ENCODE measurements around the gene SCAMP1.
"Not testable (repeated sequence)": the region's sequence is repeated elsewhere in the genome, so short reads cannot be mapped to it uniquely, and the experiment has no call there.

Gene SCAMP1

DNA sequence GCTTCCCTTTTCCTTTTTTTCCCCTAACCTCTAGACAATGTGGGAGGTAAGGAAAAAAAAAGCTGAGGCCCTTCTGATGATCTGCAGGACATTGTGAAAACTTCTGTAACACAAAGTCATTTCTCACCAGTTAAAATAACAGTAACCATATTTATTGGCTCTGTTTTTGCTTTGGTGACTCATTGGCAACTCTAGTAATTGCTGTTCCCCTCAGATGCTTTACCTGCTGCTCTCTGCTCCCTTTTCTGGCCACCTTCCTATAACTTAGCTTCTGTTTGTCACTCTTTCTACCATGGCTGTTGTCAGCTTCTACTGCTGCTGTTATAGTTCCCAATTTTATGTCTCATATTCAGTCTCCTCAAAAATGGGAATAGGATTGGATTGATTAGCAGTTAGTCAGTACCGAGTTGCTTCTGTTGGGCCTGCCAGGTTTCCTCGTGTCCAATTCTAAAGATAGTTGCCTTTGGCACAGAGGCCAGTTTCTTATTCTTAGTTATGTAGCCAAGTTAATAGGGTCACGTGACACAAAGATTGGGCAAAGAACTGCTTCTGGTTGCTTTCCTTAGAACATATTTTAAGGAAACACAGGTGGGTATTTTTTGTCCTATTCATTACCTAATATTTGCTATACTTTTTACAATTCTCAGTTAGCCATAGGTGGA, 16.8 kb downstream of the SCAMP1 start:
- Histone ChIP-seq H3K27ac (ENCODE audit: low read depth, low read length) (no peak overlapping the region), H3K9me2 (replicated peaks; ENCODE audit: insufficient read depth, low read length) (no peaks in the 10 kb centered on the region), H3K9me3 (ENCODE audit: insufficient read depth, low read length) (no peaks in the 10 kb centered on the region), H3K9ac (ENCODE audit: low read length) (no peak overlapping the region), H3K79me2 (ENCODE audit: insufficient read depth, low read length) (peaks cover 10% of the 10 kb centered on the region), H4K20me1 (ENCODE audit: low read depth, low read length) (no peaks in the 10 kb centered on the region), H3K4me2 (ENCODE audit: low read depth, low read length, poor library complexity, severe bottlenecking) (no peak overlapping the region), H3F3A (ENCODE audit: insufficient read depth) (no peaks in the 10 kb centered on the region), H3K27me3 (ENCODE audit: low read length) (no peaks in the 10 kb centered on the region), H3K4me3 (ENCODE audit: insufficient read depth, low read length, poor library complexity, severe bottlenecking) (no peak overlapping the region), H2AFZ (ENCODE audit: low read depth, low read length, severe bottlenecking) (no peak overlapping the region), H3K36me3 (ENCODE audit: low read length) (no peaks in the 10 kb centered on the region)
- TF ChIP-seq, protein P1, sequence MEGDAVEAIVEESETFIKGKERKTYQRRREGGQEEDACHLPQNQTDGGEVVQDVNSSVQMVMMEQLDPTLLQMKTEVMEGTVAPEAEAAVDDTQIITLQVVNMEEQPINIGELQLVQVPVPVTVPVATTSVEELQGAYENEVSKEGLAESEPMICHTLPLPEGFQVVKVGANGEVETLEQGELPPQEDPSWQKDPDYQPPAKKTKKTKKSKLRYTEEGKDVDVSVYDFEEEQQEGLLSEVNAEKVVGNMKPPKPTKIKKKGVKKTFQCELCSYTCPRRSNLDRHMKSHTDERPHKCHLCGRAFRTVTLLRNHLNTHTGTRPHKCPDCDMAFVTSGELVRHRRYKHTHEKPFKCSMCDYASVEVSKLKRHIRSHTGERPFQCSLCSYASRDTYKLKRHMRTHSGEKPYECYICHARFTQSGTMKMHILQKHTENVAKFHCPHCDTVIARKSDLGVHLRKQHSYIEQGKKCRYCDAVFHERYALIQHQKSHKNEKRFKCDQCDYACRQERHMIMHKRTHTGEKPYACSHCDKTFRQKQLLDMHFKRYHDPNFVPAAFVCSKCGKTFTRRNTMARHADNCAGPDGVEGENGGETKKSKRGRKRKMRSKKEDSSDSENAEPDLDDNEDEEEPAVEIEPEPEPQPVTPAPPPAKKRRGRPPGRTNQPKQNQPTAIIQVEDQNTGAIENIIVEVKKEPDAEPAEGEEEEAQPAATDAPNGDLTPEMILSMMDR (IDR thresholded peaks at IDR 0.05; ENCODE audit: insufficient read depth, low read length, poor library complexity, severe bottlenecking) = no peak
- TF ChIP-seq EZH2phosphoT487 (conservative IDR thresholded peaks at IDR 0.05; ENCODE audit: low read length) = no peak

DNA sequence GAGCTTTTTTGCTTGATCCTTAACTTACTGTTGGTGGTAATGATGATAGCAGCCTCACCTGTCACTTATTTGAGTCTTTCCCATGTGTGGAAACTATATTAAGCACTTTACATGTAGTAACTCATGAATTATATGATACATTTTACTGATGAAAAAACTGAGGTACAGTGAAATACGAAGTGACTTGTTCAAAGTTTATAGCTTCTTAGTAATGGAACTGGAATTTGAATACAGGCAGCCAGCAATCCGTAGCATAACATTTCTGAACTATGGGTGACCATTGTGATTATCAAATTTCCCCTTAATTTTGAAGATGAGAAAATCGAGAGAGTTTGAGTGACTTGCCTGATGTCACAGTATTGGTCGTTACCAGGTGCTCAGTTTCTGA, 17.3 kb downstream of the SCAMP1 start:
- H3K9ac ChIP-seq (ENCODE audit: low read length) = no peak overlapping the region
- no peak overlapping the region for H2AFZ ChIP-seq (ENCODE audit: low read depth, low read length, severe bottlenecking)
- no peak overlapping the region for H3K4me3 ChIP-seq (ENCODE audit: insufficient read depth, low read length, poor library complexity, severe bottlenecking)
- no peaks in the 10 kb centered on the region for H3K9me3 ChIP-seq (ENCODE audit: insufficient read depth, low read length)
- H3K27me3 ChIP-seq (ENCODE audit: low read length) = no peaks in the 10 kb centered on the region
- H3K27ac ChIP-seq (ENCODE audit: low read depth, low read length) = no peak overlapping the region
- H3K9me2 ChIP-seq (replicated peaks; ENCODE audit: insufficient read depth, low read length) = no peaks in the 10 kb centered on the region
- no peaks in the 10 kb centered on the region for H3K36me3 ChIP-seq (ENCODE audit: low read length)
- no peaks in the 10 kb centered on the region for H3F3A ChIP-seq (ENCODE audit: insufficient read depth)
- peaks cover 14% of the 10 kb centered on the region for H3K79me2 ChIP-seq (ENCODE audit: insufficient read depth, low read length)
- TF ChIP-seq, protein P1 (IDR thresholded peaks at IDR 0.05; ENCODE audit: insufficient read depth, low read length, poor library complexity, severe bottlenecking) = no peak
- TF ChIP-seq EZH2phosphoT487 (conservative IDR thresholded peaks at IDR 0.05; ENCODE audit: low read length) = no peak
- H4K20me1 ChIP-seq (ENCODE audit: low read depth, low read length) = no peaks in the 10 kb centered on the region
- H3K4me2 ChIP-seq (ENCODE audit: low read depth, low read length, poor library complexity, severe bottlenecking) = no peak overlapping the region

DNA sequence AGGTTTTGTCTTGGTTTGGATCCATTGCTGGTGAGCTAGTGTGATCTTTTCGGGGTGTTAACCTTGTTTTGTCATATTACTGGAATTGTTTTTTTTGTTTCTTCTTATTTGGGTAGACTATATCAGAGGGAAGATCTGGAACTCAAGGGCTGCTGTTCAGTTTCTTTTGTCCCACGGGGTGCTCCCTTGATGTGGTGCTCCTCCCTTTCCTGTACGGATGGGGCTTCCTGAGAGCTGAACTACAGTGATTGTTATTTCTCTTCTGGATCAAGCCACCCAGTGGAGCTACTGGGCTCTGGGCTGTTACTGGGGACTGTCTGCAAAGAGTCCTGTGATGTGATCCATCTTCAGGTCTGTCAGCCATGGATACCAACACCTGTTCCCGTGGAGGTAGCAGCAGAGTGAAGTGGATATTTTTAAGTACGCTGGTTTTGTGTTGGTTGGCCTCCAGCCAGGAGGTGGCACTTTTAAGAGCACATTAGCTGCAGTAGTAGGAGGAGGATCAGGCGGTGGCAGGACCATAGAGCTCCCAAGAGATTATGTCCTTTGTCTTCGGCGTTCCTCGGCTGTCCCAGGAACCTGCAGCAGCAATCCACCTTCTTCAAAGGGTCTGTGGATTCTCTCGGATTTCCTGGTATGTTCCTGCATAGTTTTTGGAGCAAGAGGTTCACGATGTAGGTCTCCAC, 27.2 kb downstream of the SCAMP1 start:
- no peak for TF ChIP-seq EZH2phosphoT487 (conservative IDR thresholded peaks at IDR 0.05; ENCODE audit: low read length)
- TF ChIP-seq, protein P1 (IDR thresholded peaks at IDR 0.05; ENCODE audit: insufficient read depth, low read length, poor library complexity, severe bottlenecking) = no peak

DNA sequence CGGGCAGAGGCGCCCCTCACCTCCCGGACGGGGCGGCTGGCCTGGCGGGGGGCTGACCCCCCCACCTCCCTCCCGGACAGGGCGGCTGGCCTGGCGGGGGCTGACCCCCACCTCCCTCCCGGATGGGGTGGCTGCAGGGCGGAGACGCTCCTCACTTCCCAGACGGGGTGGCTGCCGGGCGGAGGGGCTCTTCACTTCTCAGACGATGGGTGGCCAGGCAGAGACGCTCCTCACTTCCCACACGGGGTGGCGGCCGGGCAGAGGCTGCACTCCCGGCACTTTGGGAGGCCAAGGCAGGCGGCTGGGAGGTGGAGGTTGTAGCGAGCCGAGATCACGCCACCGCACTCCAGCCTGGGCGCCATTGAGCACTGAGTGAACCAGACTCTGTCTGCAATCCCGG, 30.9 kb downstream of the SCAMP1 start:
- not testable (repeated sequence) for H3K4me2 ChIP-seq (ENCODE audit: low read depth, low read length, poor library complexity, severe bottlenecking); H2AFZ ChIP-seq (ENCODE audit: low read depth, low read length, severe bottlenecking); H3K9me3 ChIP-seq (ENCODE audit: insufficient read depth, low read length); H3K27me3 ChIP-seq (ENCODE audit: low read length); H3K9ac ChIP-seq (ENCODE audit: low read length); H3K9me2 ChIP-seq (replicated peaks; ENCODE audit: insufficient read depth, low read length); H3K27ac ChIP-seq (ENCODE audit: low read depth, low read length); H4K20me1 ChIP-seq (ENCODE audit: low read depth, low read length); H3F3A ChIP-seq (ENCODE audit: insufficient read depth); H3K4me3 ChIP-seq (ENCODE audit: insufficient read depth, low read length, poor library complexity, severe bottlenecking)
- Histone ChIP-seq H3K79me2 (ENCODE audit: insufficient read depth, low read length) (peaks cover 33% of the 10 kb centered on the region), H3K36me3 (ENCODE audit: low read length) (peaks cover 18% of the 10 kb centered on the region; the same call in 1 of the 2 replicates)

More for the DNA sequence above, 27.2 kb downstream of the SCAMP1 start:
- no peak overlapping the region for H3K9ac ChIP-seq (ENCODE audit: low read length)
- peaks cover 39% of the 10 kb centered on the region for H3K79me2 ChIP-seq (ENCODE audit: insufficient read depth, low read length)
- H3K4me2 ChIP-seq (ENCODE audit: low read depth, low read length, poor library complexity, severe bottlenecking) = no peak overlapping the region
- no peak overlapping the region for H3K4me3 ChIP-seq (ENCODE audit: insufficient read depth, low read length, poor library complexity, severe bottlenecking)
- peaks cover 18% of the 10 kb centered on the region; the same call in 1 of the 2 replicates for H3K36me3 ChIP-seq (ENCODE audit: low read length)
- H3K9me2 ChIP-seq (replicated peaks; ENCODE audit: insufficient read depth, low read length) = no peaks in the 10 kb centered on the region
- peaks cover 4% of the 10 kb centered on the region; the same call in 1 of the 2 replicates for H3K9me3 ChIP-seq (ENCODE audit: insufficient read depth, low read length)
- no peaks in the 10 kb centered on the region for H3K27me3 ChIP-seq (ENCODE audit: low read length)
- H3F3A ChIP-seq (ENCODE audit: insufficient read depth) = no peaks in the 10 kb centered on the region
- no peaks in the 10 kb centered on the region for H4K20me1 ChIP-seq (ENCODE audit: low read depth, low read length)
- H2AFZ ChIP-seq (ENCODE audit: low read depth, low read length, severe bottlenecking) = no peak overlapping the region
- no peak overlapping the region for H3K27ac ChIP-seq (ENCODE audit: low read depth, low read length)
